Kidney epithelial cell (primary cell): ENCODE data around the gene TMEM205. TPM values are rescaled to one million over a fixed set of nuclear protein-coding genes. Genes with fewer than 3 reads are reported as not detected.

Experiments
- DNase-seq: peaks from one replicate; pipeline ENCODE4 v3.0.0-alpha.2; 2010; ENCODE audit warnings: low read depth
- H3K27me3 ChIP-seq: 2 replicates; pipeline ENCODE4 v1.6.0; 2011; ENCODE audit warnings: low read length; ENCODE audit not compliant: control insufficient read depth, insufficient read depth
- H3K36me3 ChIP-seq: 2 replicates; pipeline ENCODE4 v1.5.1; 2011; ENCODE audit warnings: low read length; ENCODE audit not compliant: control insufficient read depth, insufficient read depth
- H3K4me3 ChIP-seq: 2 replicates; pipeline ENCODE4 v1.5.1; 2011; ENCODE audit warnings: low read depth, mild to moderate bottlenecking, control low read depth, low read length
- CTCF ChIP-seq: IDR thresholded peaks from 2 replicates; pipeline ENCODE4 v1.5.1; 2011; ENCODE audit warnings: mild to moderate bottlenecking, moderate library complexity, low read length, control low read depth, inconsistent platforms; ENCODE audit not compliant: insufficient read depth, poor library complexity, severe bottlenecking
- total RNA-seq: library from RNA; depleted of rRNA; stranded (reverse); fragments of >200 nt; gene quantifications from 2 replicates; pipeline ENCODE4 v1.2.3, GENCODE V29; 2015

TMEM205 gene
- total RNA-seq, 1 donor from 2014 or later = 307 TPM

DNA sequence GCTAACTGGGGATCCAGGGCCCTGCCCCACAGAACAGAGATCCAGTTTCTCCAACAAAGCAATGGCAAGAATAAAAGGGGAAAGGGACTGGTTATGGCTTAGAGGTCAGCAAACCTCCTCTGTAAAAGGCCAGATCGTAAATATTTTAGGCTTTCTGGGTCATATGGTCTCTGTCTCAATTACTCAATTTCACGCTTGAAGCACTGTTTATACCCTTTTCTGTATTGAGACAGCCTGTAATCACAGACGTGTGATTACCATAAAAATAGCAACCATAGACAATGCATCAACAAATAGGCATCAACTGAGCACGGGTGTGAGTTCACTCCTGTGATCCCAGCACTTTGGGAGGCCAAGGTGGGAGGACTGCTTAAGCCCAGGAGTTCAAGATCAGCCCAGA lies 15.9 kb downstream of the TMEM205 start:
- TF ChIP-seq CTCF = no peak
- Histone ChIP-seq H3K27me3 (no peaks in the 10 kb centered on the region), H3K36me3 (peaks cover 2% of the 10 kb centered on the region), H3K4me3 (no peak overlapping the region)
- no peak for DNase-seq

- no peak for DNase-seq
- no peaks in the 10 kb centered on the region for H3K27me3 ChIP-seq
- peaks cover 1% of the 10 kb centered on the region for H3K36me3 ChIP-seq
- H3K4me3 ChIP-seq = no peak overlapping the region
- TF ChIP-seq CTCF = no peak
Measured at GRCh38 chr19:11325544-11325943, 20.5 kb downstream of the TMEM205 start.

DNA sequence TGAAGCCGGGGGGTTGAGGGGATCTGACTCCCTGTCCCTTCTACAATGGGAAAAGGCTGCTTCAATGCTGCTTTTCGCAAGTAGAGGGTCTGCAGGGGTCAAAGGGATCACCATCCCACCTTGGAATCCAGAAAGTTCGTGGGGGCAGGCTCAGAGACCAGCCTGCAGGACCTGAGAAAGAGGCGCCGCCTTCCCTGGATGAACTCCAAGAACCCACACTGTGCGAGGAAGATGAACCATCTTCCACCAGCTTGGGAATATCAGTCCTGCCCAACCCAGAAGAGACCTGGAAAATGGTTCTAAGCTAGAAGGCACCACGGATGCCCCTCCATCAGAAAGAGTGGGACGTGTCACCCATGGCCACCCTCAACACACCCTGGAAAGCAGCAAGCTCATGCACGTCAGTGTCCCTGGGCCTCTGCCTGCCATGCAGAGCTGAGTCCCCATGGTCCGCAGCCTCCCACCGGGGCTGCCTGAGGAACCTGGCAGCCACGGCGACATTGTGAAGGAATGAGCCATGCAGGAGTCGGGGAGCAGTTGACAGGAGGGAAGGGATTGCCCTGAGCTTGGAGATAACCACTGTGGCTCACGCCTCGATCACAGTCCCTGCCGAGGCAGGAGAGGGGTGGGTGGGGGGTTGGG lies 21.2 kb downstream of the TMEM205 start:
- Histone ChIP-seq H3K4me3 (no peak overlapping the region), H3K27me3 (no peaks in the 10 kb centered on the region), H3K36me3 (peaks cover 1% of the 10 kb centered on the region)
- DNase-seq = no peak
- TF ChIP-seq CTCF = no peak

GRCh38 chr19:11324079-11324661 lies 21.9 kb downstream of the TMEM205 start:
- DNase-seq = peak; percentile 88
- Histone ChIP-seq H3K36me3 (peaks cover 1% of the 10 kb centered on the region), H3K27me3 (no peaks in the 10 kb centered on the region), H3K4me3 (no peak overlapping the region)
- no peak for TF ChIP-seq CTCF

DNA sequence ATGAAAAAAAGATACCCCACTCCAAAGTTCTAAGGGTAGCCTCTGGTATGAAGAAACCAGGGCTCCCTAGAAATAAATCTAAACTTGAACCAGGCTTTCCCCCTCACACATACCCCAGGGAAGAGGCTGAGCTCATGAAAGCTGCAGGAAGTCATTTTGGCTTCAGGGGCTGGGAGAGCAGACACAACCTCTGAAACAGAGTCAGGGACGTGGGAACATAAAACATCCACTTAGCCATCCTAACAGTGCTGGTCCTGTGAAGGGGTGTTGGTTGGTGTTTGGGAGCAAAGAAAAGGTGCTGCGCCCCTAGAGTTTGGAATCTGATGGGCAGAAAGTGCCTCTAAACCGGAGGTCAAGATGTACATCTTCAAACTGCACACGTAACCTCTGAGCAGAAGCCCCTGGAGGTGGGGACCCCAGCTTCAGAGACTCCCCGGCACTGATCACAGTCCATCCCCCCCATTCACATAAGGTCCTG lies 22.4 kb downstream of the TMEM205 start:
- no peak for DNase-seq
- Histone ChIP-seq H3K4me3 (no peak overlapping the region), H3K27me3 (no peaks in the 10 kb centered on the region), H3K36me3 (peaks cover 1% of the 10 kb centered on the region)
- TF ChIP-seq CTCF = no peak
